IMR-90 (cell line): Measurements from ENCODE around the gene SIK2. TPM values are rescaled to one million over a fixed set of nuclear protein-coding genes. Genes with fewer than 3 reads are reported as not detected.
"Not testable (repeated sequence)": the region's sequence is repeated elsewhere in the genome, so short reads cannot be mapped to it uniquely, and the experiment has no call there.

ENCODE experiments used
- ATAC-seq: fragments of 200-7000 bp; cut with Tn5 transposase; 2 replicates; pipeline ENCODE4 v1.9.1; 2020; ENCODE audit warnings: low read depth, mild to moderate bottlenecking, moderate library complexity
- BruUV-seq: library from RNA; stranded (reverse); fragments of 400-500 nt; replicated peaks from 2 replicates; lab custom pipeline; 2021; lab: Mats Ljungman, UMichigan
- CTCF ChIA-PET: fragments of 300-600 bp; formaldehyde crosslinking; extraction: SDS; loops from one replicate; lab custom pipeline; 2021; ENCODE audit warnings: antibody characterized with exemption; lab: Yijun Ruan, JAX
- POLR2A ChIA-PET: fragments of 300-600 bp; sonication (Branson Sonifier 250); formaldehyde crosslinking; loops from one replicate; lab custom pipeline; 2022; ENCODE audit warnings: antibody characterized with exemption; ENCODE audit not compliant: unreplicated experiment; lab: Charles Lee
- DNase-seq: peaks from one replicate; pipeline ENCODE4 v3.0.0; 2013
- H2AFZ ChIP-seq: replicated peaks from 2 replicates; pipeline ENCODE3; 2013; ENCODE audit warnings: low read length, mild to moderate bottlenecking; ENCODE audit not compliant: poor library complexity
- H2AK5ac ChIP-seq: 2 replicates; pipeline ENCODE4 v1.6.1; 2013; ENCODE audit warnings: low read depth, low read length, inconsistent platforms
- H2AK9ac ChIP-seq: replicated peaks from 2 replicates; pipeline ENCODE3; 2013; ENCODE audit warnings: mild to moderate bottlenecking, low read depth, low read length, moderate library complexity; ENCODE audit not compliant: poor library complexity
- H2BK120ac ChIP-seq: 2 replicates; pipeline ENCODE4 v1.6.1; 2013; ENCODE audit warnings: low read depth, low read length, inconsistent platforms
- H2BK15ac ChIP-seq: 3 replicates; pipeline ENCODE4 v1.6.1; 2013; ENCODE audit warnings: low read depth, low read length, inconsistent platforms
- H2BK20ac ChIP-seq: 2 replicates; pipeline ENCODE4 v1.6.1; 2013; ENCODE audit warnings: low read depth, mild to moderate bottlenecking, inconsistent platforms, low read length, moderate library complexity
- H2BK5ac ChIP-seq: 2 replicates; pipeline ENCODE4 v1.6.1; 2013; ENCODE audit warnings: mild to moderate bottlenecking, low read depth, low read length, inconsistent platforms; ENCODE audit not compliant: poor library complexity, severe bottlenecking
- H3K14ac ChIP-seq: replicated peaks from 2 replicates; pipeline ENCODE4 v1.6.1; 2013; ENCODE audit warnings: low read depth, low read length, inconsistent platforms
- H3K18ac ChIP-seq: 2 replicates; pipeline ENCODE4 v1.6.1; 2013; ENCODE audit warnings: low read depth, low read length, control low read depth
- H3K23ac ChIP-seq: 2 replicates; pipeline ENCODE4 v1.6.1; 2013; ENCODE audit warnings: low read depth, low read length, inconsistent platforms
- H3K27ac ChIP-seq: 2 replicates; pipeline ENCODE4 v1.5.1; 2013; ENCODE audit warnings: mild to moderate bottlenecking, control low read depth, low read length; ENCODE audit not compliant: insufficient read depth
- H3K27me3 ChIP-seq: 2 replicates; pipeline ENCODE4 v1.6.1; 2013; ENCODE audit warnings: low read length; ENCODE audit not compliant: control insufficient read depth, insufficient read depth
- H3K36me3 ChIP-seq: 2 replicates; pipeline ENCODE4 v1.6.1; 2013; ENCODE audit warnings: low read length, mixed read lengths; ENCODE audit not compliant: control insufficient read depth, insufficient read depth
- H3K4ac ChIP-seq: 2 replicates; pipeline ENCODE4 v1.6.1; 2013; ENCODE audit warnings: low read depth, low read length, inconsistent platforms
- H3K4me1 ChIP-seq: 2 replicates; pipeline ENCODE4 v1.6.1; 2013; ENCODE audit warnings: low read length, mixed read lengths; ENCODE audit not compliant: control insufficient read depth, insufficient read depth
- H3K4me2 ChIP-seq: 2 replicates; pipeline ENCODE4 v1.6.1; 2013; ENCODE audit warnings: low read depth, mild to moderate bottlenecking, control low read depth, low read length, moderate library complexity
- H3K4me3 ChIP-seq: 2 replicates; pipeline ENCODE4 v1.5.1; 2013; ENCODE audit warnings: low read depth, mild to moderate bottlenecking, control low read depth, low read length, moderate library complexity; ENCODE audit not compliant: insufficient read depth
- H3K56ac ChIP-seq: 2 replicates; pipeline ENCODE4 v1.6.1; 2013; ENCODE audit warnings: low read length, inconsistent platforms; ENCODE audit not compliant: insufficient read depth; ENCODE audit errors: extremely low read depth
- H3K79me1 ChIP-seq, 2 experiments: 2 replicates each; pipeline ENCODE4 v1.6.1; 2013; ENCODE audit warnings: low read length in 2 of 2, inconsistent platforms in 1 of 2, low read depth in 1 of 2
- H3K9ac ChIP-seq: 2 replicates; pipeline ENCODE4 v1.6.1; 2013; ENCODE audit warnings: low read depth, low read length, control low read depth
- H3K9me1 ChIP-seq: 2 replicates; pipeline ENCODE4 v1.6.1; 2013; ENCODE audit warnings: low read length, inconsistent platforms; ENCODE audit not compliant: insufficient read depth
- H3K9me3 ChIP-seq: 2 replicates; pipeline ENCODE4 v1.6.1; 2013; ENCODE audit warnings: low read length; ENCODE audit not compliant: control insufficient read depth, insufficient read depth
- H4K20me1 ChIP-seq: 2 replicates; pipeline ENCODE4 v1.6.1; 2013; ENCODE audit warnings: low read length, inconsistent platforms; ENCODE audit not compliant: insufficient read depth
- H4K5ac ChIP-seq: 2 replicates; pipeline ENCODE4 v1.6.1; 2013; ENCODE audit warnings: mild to moderate bottlenecking, low read depth, low read length, control low read depth
- H4K8ac ChIP-seq, 2 experiments: 2 replicates each; pipeline ENCODE4 v1.6.1; 2013; ENCODE audit warnings: low read depth in 2 of 2, low read length in 2 of 2, control low read depth in 1 of 2, inconsistent platforms in 1 of 2
- H4K91ac ChIP-seq: 2 replicates; pipeline ENCODE4 v1.6.1; 2013; ENCODE audit warnings: low read depth, low read length, inconsistent platforms; ENCODE audit not compliant: insufficient read depth
- WGBS, 2 experiments: methylation state at CpG; one replicate each; pipeline versions ENCODE4 v1.1.5 to v1.1.7; 2013; ENCODE audit warnings: missing lambda C conversion rate in 2 of 2; ENCODE audit not compliant: insufficient read length in 1 of 2; ENCODE audit errors: extremely low coverage in 2 of 2; 5-methylcytosine and 5-hydroxymethylcytosine counted together
- dilution Hi-C: fragments of 300-500 bp; cut with HindIII; formaldehyde crosslinking; loops from one replicate; pipeline ENCODE4 v1.14.3; 2018; ENCODE audit warnings: low sequenced_read_pairs; ENCODE audit not compliant: unreplicated experiment
- in situ Hi-C: fragments of 300-500 bp; cut with MboI; formaldehyde crosslinking; loops from 3 replicates; pipeline ENCODE4 v1.14.3; 2019; ENCODE audit warnings: low sequenced_read_pairs, inconsistent platforms, mixed read lengths
- intact Hi-C: fragments of 100-400 bp; cut with micrococcal nuclease; formaldehyde crosslinking; loops from 2 replicates; pipeline ENCODE4 v1.10.0; 2022
- polyA plus RNA-seq, 3 experiments: library from polyadenylated mRNA; depleted of rRNA; stranded (reverse); fragments of >200 nt; gene quantifications; 2 replicates each; pipeline ENCODE4 v1.2.3, GENCODE V29; 2012; ENCODE audit warnings: low replicate concordance in 1 of 3
- total RNA-seq: library from RNA; depleted of rRNA; stranded (reverse); fragments of >200 nt; gene quantifications from 2 replicates; pipeline ENCODE4 v1.2.3, GENCODE V29; 2012

Gene SIK2
- total and polyA plus RNA-seq, 2 of the 4 experiments (the other 2 are of a cell fraction) = 7.9 to 10.4 TPM

DNA sequence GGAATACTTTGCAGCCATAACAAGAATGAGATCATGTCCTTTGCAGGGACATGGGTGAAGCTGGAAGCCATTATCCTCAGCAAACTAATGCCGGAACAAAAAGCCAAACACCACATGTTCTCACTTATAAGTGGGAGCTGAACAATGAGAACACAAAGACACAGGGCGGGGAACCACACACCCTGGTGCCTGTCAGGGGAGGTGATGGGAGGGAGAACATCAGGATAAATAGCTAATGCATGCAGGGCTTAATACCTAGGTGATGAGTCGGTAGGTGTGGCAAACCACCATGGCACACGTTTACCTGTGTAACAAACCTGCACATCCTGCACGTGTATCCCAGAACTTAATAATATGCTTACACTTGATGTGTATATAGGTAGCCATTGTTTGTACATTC is 49.1 kb downstream of the SIK2 start:
- H3K9me3 ChIP-seq, POLR2A ChIA-PET, H2BK20ac ChIP-seq, H3K4me1 ChIP-seq, H3K27ac ChIP-seq, in situ Hi-C loops, H4K8ac ChIP-seq, H2BK5ac ChIP-seq, H2BK15ac ChIP-seq, H2AK9ac ChIP-seq, dilution Hi-C loops, ATAC-seq, H4K20me1 ChIP-seq, DNase-seq, CTCF ChIA-PET, H3K4ac ChIP-seq, H3K4me3 ChIP-seq, H3K23ac ChIP-seq, H3K9me1 ChIP-seq, H2AFZ ChIP-seq, H3K9ac ChIP-seq, H4K91ac ChIP-seq, BruUV-seq, H3K27me3 ChIP-seq, H3K56ac ChIP-seq, H4K5ac ChIP-seq, H2AK5ac ChIP-seq, H2BK120ac ChIP-seq, H3K14ac ChIP-seq, H3K18ac ChIP-seq, H3K4me2 ChIP-seq, H3K36me3 ChIP-seq: not testable (repeated sequence)
- WGBS, 2 experiments = no CpG with 5 or more reads among the region's 5 CpGs
- peaks cover 16 to 38% of the 10 kb centered on the region in 2 experiments for H3K79me1 ChIP-seq
- intact Hi-C loops = loop anchor here (5.0 kb wide), 1 partner anchor 41 kb away; no protein-coding TSS in a partner anchor
